CD4-positive, alpha-beta T cell (primary cell): ENCODE data around the gene MAP3K5. TPM values are rescaled to one million over a fixed set of nuclear protein-coding genes. Genes with fewer than 3 reads are reported as not detected.

Experiments
- ATAC-seq: fragments of 200-7000 bp; cut with Tn5 transposase; one replicate; pipeline ENCODE4 v1.10.0; 2022; ENCODE audit warnings: mild to moderate bottlenecking; ENCODE audit not compliant: poor library complexity
- CTCF ChIA-PET: fragments of 350-600 bp; sonication (Branson Sonifier 250); formaldehyde crosslinking; loops from one replicate; lab custom pipeline; 2021; ENCODE audit warnings: antibody characterized with exemption, inconsistent platforms; lab: Charles Lee
- POLR2A ChIA-PET: fragments of 350-600 bp; sonication (Branson Sonifier 250); formaldehyde crosslinking; loops from one replicate; lab custom pipeline; 2021; ENCODE audit warnings: antibody characterized with exemption, inconsistent platforms; lab: Charles Lee
- DNase-seq, 14 experiments: peaks; one replicate each; pipeline ENCODE4 v3.0.0-alpha.2; 2013 to 2020; ENCODE audit warnings: mixed read lengths in 2 of 14
- H3K27ac ChIP-seq, 2 donors: one replicate each; pipeline versions ENCODE4 v1.5.1 to v1.7.0; 2013; ENCODE audit warnings: low read length in 2 of 2, low read depth in 1 of 2, mild to moderate bottlenecking in 1 of 2
- H3K27me3 ChIP-seq, 2 experiments: 1 replicate in 1 of 2; 2 replicates in 1 of 2; pipeline versions ENCODE4 v1.6.1 to v1.7.0; 2013; ENCODE audit warnings: low read length in 2 of 2, control low read depth in 1 of 2, mild to moderate bottlenecking in 1 of 2, moderate library complexity in 1 of 2; ENCODE audit not compliant: insufficient read depth in 2 of 2, control insufficient read depth in 1 of 2
- H3K36me3 ChIP-seq: one replicate; pipeline ENCODE4 v1.6.1; 2013; ENCODE audit warnings: low read length, control low read depth; ENCODE audit not compliant: insufficient read depth
- H3K4me1 ChIP-seq: one replicate; pipeline ENCODE4 v1.6.1; 2013; ENCODE audit warnings: low read length, control low read depth; ENCODE audit not compliant: insufficient read depth
- H3K4me3 ChIP-seq: one replicate; pipeline ENCODE4 v1.5.1; 2013; ENCODE audit warnings: mild to moderate bottlenecking, low read length, moderate library complexity
- H3K9me3 ChIP-seq, 2 experiments: 1 replicate in 1 of 2; 2 replicates in 1 of 2; pipeline versions ENCODE4 v1.6.1 to v1.7.0; 2013; ENCODE audit warnings: low read length in 2 of 2, mild to moderate bottlenecking in 2 of 2, control low read depth in 1 of 2, moderate library complexity in 1 of 2; ENCODE audit not compliant: control insufficient read depth in 1 of 2, insufficient read depth in 1 of 2
- H3K27ac Mint-ChIP-seq: one replicate; pipeline ENCODE4 v1.8.0; 2020; ENCODE audit warnings: mixed read lengths
- H3K27me3 Mint-ChIP-seq: one replicate; pipeline ENCODE4 v1.8.0; 2021; ENCODE audit warnings: mixed read lengths
- H3K36me3 Mint-ChIP-seq: one replicate; pipeline ENCODE4 v1.8.0; 2021; ENCODE audit warnings: low read depth, mixed read lengths
- H3K4me1 Mint-ChIP-seq: one replicate; pipeline ENCODE4 v1.8.0; 2021; ENCODE audit warnings: low read depth, mixed read lengths
- H3K4me3 Mint-ChIP-seq: one replicate; pipeline ENCODE4 v1.8.0; 2020; ENCODE audit warnings: mild to moderate bottlenecking, mixed read lengths
- H3K9me3 Mint-ChIP-seq: one replicate; pipeline ENCODE4 v1.8.0; 2020; ENCODE audit warnings: mixed read lengths
- intact Hi-C, 2 experiments: fragments of 100-400 bp; cut with DNase I in 1 of 2; cut with micrococcal nuclease in 1 of 2; formaldehyde crosslinking; loops; one replicate each; pipeline versions ENCODE4 v1.15.1 to v1.9.0; 2023 to 2025; cut with DNase I, micrococcal nuclease
- total RNA-seq, 174 experiments: library from RNA in 2 of 174; stranded (reverse) in 2 of 174; gene quantifications; one replicate each; pipeline ENCODE4 v1.2.3 and lab custom pipeline; 2021 to 2026
- TF ChIP-seq, protein P1 (sequence below): fragments of 200-600 bp; IDR thresholded peaks from one replicate; pipeline ENCODE4 v1.8.0; 2022; ENCODE audit warnings: antibody characterized with exemption, mild to moderate bottlenecking

MAP3K5 gene
- total RNA-seq, 2 experiments from 2014 or later, result 12.9 to 14.1 TPM

DNA sequence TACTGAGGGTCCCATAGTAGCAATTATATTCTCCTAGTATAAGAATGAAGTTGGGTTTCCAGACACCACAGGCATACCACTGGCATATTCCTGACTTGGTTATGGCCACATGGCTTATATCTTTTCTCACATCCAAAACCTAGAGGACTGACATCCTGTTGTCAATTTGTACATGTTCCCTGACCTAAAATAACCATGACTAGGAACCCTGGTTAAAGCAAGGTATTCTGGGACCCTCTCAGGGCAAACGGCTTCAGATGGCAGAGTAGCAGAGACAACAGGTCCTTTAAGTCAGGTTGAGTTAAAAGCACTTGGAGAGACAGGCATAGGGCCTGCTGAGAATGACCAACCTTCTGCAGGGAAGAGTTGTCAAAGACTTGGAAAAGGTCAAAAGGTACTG lies 12.6 kb downstream of the MAP3K5 start:
- peaks cover 39% of the 10 kb centered on the region for H3K4me1 ChIP-seq
- TF ChIP-seq, protein P1, sequence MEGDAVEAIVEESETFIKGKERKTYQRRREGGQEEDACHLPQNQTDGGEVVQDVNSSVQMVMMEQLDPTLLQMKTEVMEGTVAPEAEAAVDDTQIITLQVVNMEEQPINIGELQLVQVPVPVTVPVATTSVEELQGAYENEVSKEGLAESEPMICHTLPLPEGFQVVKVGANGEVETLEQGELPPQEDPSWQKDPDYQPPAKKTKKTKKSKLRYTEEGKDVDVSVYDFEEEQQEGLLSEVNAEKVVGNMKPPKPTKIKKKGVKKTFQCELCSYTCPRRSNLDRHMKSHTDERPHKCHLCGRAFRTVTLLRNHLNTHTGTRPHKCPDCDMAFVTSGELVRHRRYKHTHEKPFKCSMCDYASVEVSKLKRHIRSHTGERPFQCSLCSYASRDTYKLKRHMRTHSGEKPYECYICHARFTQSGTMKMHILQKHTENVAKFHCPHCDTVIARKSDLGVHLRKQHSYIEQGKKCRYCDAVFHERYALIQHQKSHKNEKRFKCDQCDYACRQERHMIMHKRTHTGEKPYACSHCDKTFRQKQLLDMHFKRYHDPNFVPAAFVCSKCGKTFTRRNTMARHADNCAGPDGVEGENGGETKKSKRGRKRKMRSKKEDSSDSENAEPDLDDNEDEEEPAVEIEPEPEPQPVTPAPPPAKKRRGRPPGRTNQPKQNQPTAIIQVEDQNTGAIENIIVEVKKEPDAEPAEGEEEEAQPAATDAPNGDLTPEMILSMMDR, result no peak
- Mint-ChIP-seq H3K9me3 (no peaks in the 10 kb centered on the region), H3K27me3 (no peaks in the 10 kb centered on the region), H3K4me1 (peaks cover 54% of the 10 kb centered on the region), H3K36me3 (peaks cover 5% of the 10 kb centered on the region), H3K27ac (no peak overlapping the region), H3K4me3 (no peak overlapping the region)
- no peaks in the 10 kb centered on the region for H3K27me3 ChIP-seq
- no peak overlapping the region for H3K4me3 ChIP-seq
- H3K36me3 ChIP-seq, result peaks cover 3% of the 10 kb centered on the region
- CTCF ChIA-PET, result no interaction called here
- no peaks in the 10 kb centered on the region for H3K9me3 ChIP-seq
- POLR2A ChIA-PET, result no interaction called here
- H3K27ac ChIP-seq, result no peak overlapping the region
- DNase-seq (no peak), ATAC-seq (no peak)
- intact Hi-C loops, result loop anchor here in 1 of 2 experiments (2.0 kb wide), 1 partner anchor 17 kb away; no protein-coding TSS in a partner anchor

DNA sequence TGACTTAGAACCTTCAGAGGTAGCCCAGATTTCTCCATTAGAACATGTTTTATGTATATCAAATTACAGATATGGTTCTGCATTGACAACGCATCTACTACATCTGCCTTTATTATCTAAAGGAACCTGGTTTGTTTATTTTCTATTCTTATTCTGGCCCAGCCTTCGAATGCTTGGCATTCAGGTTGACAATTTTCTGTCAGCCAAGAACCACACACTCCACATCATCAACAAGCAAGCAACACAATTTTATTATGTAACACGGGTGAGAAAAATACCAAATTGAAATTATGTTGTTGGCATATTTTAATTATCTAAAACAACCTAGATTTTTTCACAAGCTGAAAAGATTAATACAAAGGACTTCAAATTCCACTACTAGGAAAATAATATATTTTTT lies 14.6 kb downstream of the MAP3K5 start:
- intact Hi-C loops, result no loop called here
- Mint-ChIP-seq H3K27ac (no peak overlapping the region), H3K9me3 (no peaks in the 10 kb centered on the region), H3K36me3 (no peaks in the 10 kb centered on the region), H3K4me3 (no peak overlapping the region), H3K27me3 (no peaks in the 10 kb centered on the region), H3K4me1 (peaks cover 54% of the 10 kb centered on the region)
- Histone ChIP-seq H3K4me1 (peaks cover 37% of the 10 kb centered on the region), H3K4me3 (no peak overlapping the region), H3K27me3 (no peaks in the 10 kb centered on the region), H3K9me3 (no peaks in the 10 kb centered on the region), H3K36me3 (no peaks in the 10 kb centered on the region), H3K27ac (no peak overlapping the region)
- DNase-seq, result no peak
- CTCF ChIA-PET, result interaction anchor here (1.2 kb wide), 1 partner anchor 15 kb away, joined by 3 read pairs; the partner anchor contains the start of gene MAP3K5
- TF ChIP-seq, protein P1, result no peak
- POLR2A ChIA-PET, result interaction anchor here (1.3 kb wide), 1 partner anchor 9 kb away, joined by 3 read pairs; no protein-coding TSS in a partner anchor
- ATAC-seq, result no peak

- no peak overlapping the region for H3K4me3 Mint-ChIP-seq
- ATAC-seq (no peak), DNase-seq (no peak)
- Histone ChIP-seq H3K36me3 (no peaks in the 10 kb centered on the region), H3K4me3 (no peak overlapping the region), H3K27me3 (no peaks in the 10 kb centered on the region), H3K9me3 (no peaks in the 10 kb centered on the region), H3K27ac (no peak overlapping the region), H3K4me1 (peaks cover 45% of the 10 kb centered on the region)
- ChIA-PET POLR2A (no interaction called here), CTCF (interaction anchor here (4.0 kb wide), 1 partner anchor 17 kb away, joined by 23 read pairs; the partner anchor contains the start of gene MAP3K5)
- H3K4me1 Mint-ChIP-seq, result peaks cover 56% of the 10 kb centered on the region
- TF ChIP-seq, protein P1, result no peak
- intact Hi-C loops, result no loop called here
- peak overlapping the region; percentile 39 for H3K27ac Mint-ChIP-seq
- no peaks in the 10 kb centered on the region for H3K36me3 Mint-ChIP-seq
- H3K27me3 Mint-ChIP-seq, result no peaks in the 10 kb centered on the region
- H3K9me3 Mint-ChIP-seq, result no peaks in the 10 kb centered on the region
Observed at GRCh38 chr6:136775548-136775947, 16.7 kb downstream of the MAP3K5 start.
